Endothelial cell of umbilical vein (primary cell): ENCODE data around the gene PANK2. TPM values are rescaled to one million over a fixed set of nuclear protein-coding genes. Genes with fewer than 3 reads are reported as not detected.

Experiments used
- BruUV-seq: library from RNA; stranded (reverse); fragments of 400-500 nt; replicated peaks from 2 replicates; lab custom pipeline; 2021; lab: Mats Ljungman, UMichigan
- CTCF ChIA-PET: fragments of 300-600, 350-600 bp; sonication (Branson Sonifier 250); formaldehyde crosslinking; loops from one replicate; lab custom pipeline; 2021; ENCODE audit warnings: antibody characterized with exemption, inconsistent platforms; lab: Charles Lee
- POLR2A ChIA-PET: fragments of 300-600, 350-600 bp; sonication (Branson Sonifier 250); formaldehyde crosslinking; loops from one replicate; lab custom pipeline; 2021; ENCODE audit warnings: antibody characterized with exemption, inconsistent platforms; lab: Charles Lee
- DNase-seq: peaks from one replicate; pipeline ENCODE4 v3.0.0-alpha.2; 2011; ENCODE audit warnings: low read depth, low spot score
- FAIRE-seq: peaks from 2 replicates; lab custom pipeline; 2011; peaks lifted over from hg19 to GRCh38; lab: Jason Lieb, UNC
- H2AFZ ChIP-seq: 2 replicates; pipeline ENCODE4 v1.6.0; 2012; ENCODE audit warnings: low read depth, low read length, control low read depth, inconsistent platforms
- H3K27ac ChIP-seq: 2 replicates; pipeline ENCODE4 v1.5.1; 2011; ENCODE audit warnings: low read depth, mild to moderate bottlenecking, control low read depth, low read length, moderate library complexity; ENCODE audit not compliant: insufficient read depth
- H3K27me3 ChIP-seq, 2 experiments: 2 replicates each; pipeline versions ENCODE4 v1.6.0 to v1.6.1; 2011; ENCODE audit warnings: low read length in 2 of 2, mixed read lengths in 1 of 2; ENCODE audit not compliant: control insufficient read depth in 2 of 2, insufficient read depth in 2 of 2
- H3K36me3 ChIP-seq, 2 experiments: 2 replicates in 1 of 2; 3 replicates in 1 of 2; pipeline ENCODE4 v1.5.1; 2011; ENCODE audit warnings: low read length in 2 of 2, mild to moderate bottlenecking in 1 of 2, moderate library complexity in 1 of 2; ENCODE audit not compliant: control insufficient read depth in 2 of 2, insufficient read depth in 2 of 2; ENCODE audit errors: extremely low read depth in 1 of 2
- H3K4me1 ChIP-seq: 3 replicates; pipeline ENCODE4 v1.5.1; 2011; ENCODE audit warnings: mild to moderate bottlenecking, low read length; ENCODE audit not compliant: control insufficient read depth, insufficient read depth; ENCODE audit errors: extremely low read depth
- H3K4me2 ChIP-seq: 2 replicates; pipeline ENCODE4 v1.6.1; 2011; ENCODE audit warnings: low read length, control low read depth, mixed read lengths; ENCODE audit not compliant: insufficient read depth
- H3K4me3 ChIP-seq, 3 experiments: fragments of 200-600 bp in 1 of 3; sonication (generic), shearing (Covaris generic) in 1 of 3; replicated peaks in 1 of 3; 2 replicates each; pipeline ENCODE4 v1.5.1; 2011 to 2016; ENCODE audit warnings: control low read depth in 3 of 3, low read length in 3 of 3, mild to moderate bottlenecking in 2 of 3, inconsistent platforms in 1 of 3, low read depth in 1 of 3, moderate library complexity in 1 of 3; ENCODE audit not compliant: insufficient read depth in 1 of 3
- H3K79me2 ChIP-seq: 2 replicates; pipeline ENCODE4 v1.6.0; 2012; ENCODE audit warnings: low read length, inconsistent platforms; ENCODE audit not compliant: control insufficient read depth, insufficient read depth
- H3K9ac ChIP-seq: replicated peaks from 2 replicates; pipeline ENCODE3; 2011; ENCODE audit warnings: low read length, control low read depth; ENCODE audit not compliant: insufficient read depth; ENCODE audit errors: extremely low read depth
- H3K9me1 ChIP-seq: replicated peaks from 3 replicates; pipeline ENCODE4 v1.6.0; 2011; ENCODE audit warnings: mild to moderate bottlenecking, low read length; ENCODE audit not compliant: control insufficient read depth, insufficient read depth; ENCODE audit errors: extremely low read depth
- H3K9me3 ChIP-seq: replicated peaks from 2 replicates; pipeline ENCODE4 v1.5.1; 2012; ENCODE audit warnings: low read length, inconsistent platforms; ENCODE audit not compliant: control insufficient read depth, insufficient read depth
- H4K20me1 ChIP-seq: replicated peaks from 2 replicates; pipeline ENCODE3; 2011; ENCODE audit warnings: mild to moderate bottlenecking, low read length; ENCODE audit not compliant: control insufficient read depth, insufficient read depth; ENCODE audit errors: extremely low read depth
- EZH2 ChIP-seq: IDR thresholded peaks from 2 replicates; pipeline ENCODE4 v1.6.1; 2012; ENCODE audit warnings: borderline replicate concordance, low read depth, mild to moderate bottlenecking, moderate library complexity, low read length, inconsistent platforms; ENCODE audit not compliant: severe bottlenecking
- FOS ChIP-seq: IDR thresholded peaks from 2 replicates; pipeline ENCODE4 v1.6.1; 2011; ENCODE audit warnings: mild to moderate bottlenecking, low read length, moderate library complexity, borderline replicate concordance; ENCODE audit not compliant: insufficient read depth
- GATA2 ChIP-seq: IDR thresholded peaks from 2 replicates; pipeline ENCODE4 v1.7.0; 2011; ENCODE audit warnings: low read depth, mild to moderate bottlenecking, moderate library complexity, mixed read lengths, low read length; ENCODE audit not compliant: insufficient read length, insufficient read depth
- JUN ChIP-seq: IDR thresholded peaks from 2 replicates; pipeline ENCODE4 v1.6.1; 2011; ENCODE audit warnings: borderline replicate concordance, low read depth; ENCODE audit not compliant: insufficient read length, insufficient read depth
- MAX ChIP-seq: IDR thresholded peaks from 2 replicates; pipeline ENCODE4 v1.6.1; 2011; ENCODE audit not compliant: insufficient read depth, insufficient read length
- MYC ChIP-seq: IDR thresholded peaks from one replicate; pipeline ENCODE4 v1.6.1; 2011; ENCODE audit warnings: mild to moderate bottlenecking, low read depth, low read length
- POLR2A ChIP-seq: IDR thresholded peaks from 2 replicates; pipeline ENCODE4 v1.6.1; 2012; ENCODE audit warnings: low read depth, mild to moderate bottlenecking, control low read depth, low read length
- POLR2AphosphoS5 ChIP-seq: IDR thresholded peaks from 2 replicates; pipeline ENCODE4 v1.6.1; 2012; ENCODE audit warnings: low read depth, mild to moderate bottlenecking, control low read depth, low read length, moderate library complexity; ENCODE audit not compliant: insufficient read depth
- dilution Hi-C: fragments of 300-500 bp; cut with MboI; formaldehyde crosslinking; loops from one replicate; pipeline ENCODE4 v1.15.0; 2019; ENCODE audit warnings: low sequenced_read_pairs; ENCODE audit not compliant: extremely low pct_ligation_motif_present
- intact Hi-C: fragments of 100-400 bp; cut with micrococcal nuclease; formaldehyde crosslinking; loops from one replicate; pipeline ENCODE4 v1.10.0; 2022
- polyA plus RNA-seq, 4 experiments: library from polyadenylated mRNA; depleted of rRNA in 3 of 4; stranded (reverse) in 3 of 4; unstranded in 1 of 4; fragments of >200 nt; gene quantifications; 2 replicates each; pipeline versions ENCODE4 v1.2.1 to v1.2.3, GENCODE V29; 2011 to 2012; ENCODE audit warnings: missing spikeins in 1 of 4
- total RNA-seq: library from RNA; stranded (reverse); gene quantifications from 2 replicates; pipeline ENCODE4 v1.2.3, GENCODE V29; 2021
- TF ChIP-seq, protein P1 (sequence below), 2 donors: IDR thresholded peaks; 1 replicate in 1 of 2; 2 replicates in 1 of 2; pipeline ENCODE4 v1.5.1; 2011; ENCODE audit warnings: low read length in 2 of 2, mild to moderate bottlenecking in 2 of 2, moderate library complexity in 2 of 2, control low read depth in 1 of 2, inconsistent platforms in 1 of 2, low read depth in 1 of 2; ENCODE audit not compliant: insufficient read depth in 1 of 2; ENCODE audit errors: extremely low read depth in 1 of 2

Gene PANK2
- total and polyA plus RNA-seq, 2 donors (not counting 3 experiments of a cell fraction or from before 2014, with no cell fraction given), result 18.9 to 54.3 TPM

GRCh38 chr20:3910853-3911252 lies 21.7 kb downstream of the PANK2 start:
- FAIRE-seq (no peak), DNase-seq (no peak)
- Histone ChIP-seq H3K27me3 (no peaks in the 10 kb centered on the region), H3K9ac (no peak overlapping the region), H3K4me3 (no peak overlapping the region), H3K36me3 (peaks cover 14 to 17% of the 10 kb centered on the region in 2 experiments), H3K27ac (no peak overlapping the region), H3K79me2 (peaks cover 92% of the 10 kb centered on the region), H2AFZ (no peak overlapping the region), H3K4me2 (no peak overlapping the region), H3K4me1 (no peaks in the 10 kb centered on the region), H4K20me1 (peaks cover 10% of the 10 kb centered on the region), H3K9me3 (no peaks in the 10 kb centered on the region), H3K9me1 (no peaks in the 10 kb centered on the region)
- BruUV-seq, result no TSS peak
- dilution Hi-C loops (no loop called here), intact Hi-C loops (no loop called here)
- ChIA-PET POLR2A (no interaction called here), CTCF (no interaction called here)
- TF ChIP-seq FOS (no peak), GATA2 (no peak), POLR2AphosphoS5 (no peak), EZH2 (no peak), MAX (no peak), MYC (no peak), JUN (no peak), POLR2A (no peak)
- TF ChIP-seq, protein P1, sequence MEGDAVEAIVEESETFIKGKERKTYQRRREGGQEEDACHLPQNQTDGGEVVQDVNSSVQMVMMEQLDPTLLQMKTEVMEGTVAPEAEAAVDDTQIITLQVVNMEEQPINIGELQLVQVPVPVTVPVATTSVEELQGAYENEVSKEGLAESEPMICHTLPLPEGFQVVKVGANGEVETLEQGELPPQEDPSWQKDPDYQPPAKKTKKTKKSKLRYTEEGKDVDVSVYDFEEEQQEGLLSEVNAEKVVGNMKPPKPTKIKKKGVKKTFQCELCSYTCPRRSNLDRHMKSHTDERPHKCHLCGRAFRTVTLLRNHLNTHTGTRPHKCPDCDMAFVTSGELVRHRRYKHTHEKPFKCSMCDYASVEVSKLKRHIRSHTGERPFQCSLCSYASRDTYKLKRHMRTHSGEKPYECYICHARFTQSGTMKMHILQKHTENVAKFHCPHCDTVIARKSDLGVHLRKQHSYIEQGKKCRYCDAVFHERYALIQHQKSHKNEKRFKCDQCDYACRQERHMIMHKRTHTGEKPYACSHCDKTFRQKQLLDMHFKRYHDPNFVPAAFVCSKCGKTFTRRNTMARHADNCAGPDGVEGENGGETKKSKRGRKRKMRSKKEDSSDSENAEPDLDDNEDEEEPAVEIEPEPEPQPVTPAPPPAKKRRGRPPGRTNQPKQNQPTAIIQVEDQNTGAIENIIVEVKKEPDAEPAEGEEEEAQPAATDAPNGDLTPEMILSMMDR (IDR thresholded peaks at IDR 0.05; ENCODE audit: extremely low read depth in 1 of 2, insufficient read depth in 1 of 2, low read depth in 1 of 2, low read length in 2 of 2), result no peak
